Stomach (tissue), 9 donors: ENCODE measurements around the gene ZNF827. TPM values are rescaled to one million over a fixed set of nuclear protein-coding genes. Genes with fewer than 3 reads are reported as not detected.

Source experiments
- DNase-seq, 2 donors: peaks; one replicate each; pipeline versions ENCODE4 v3.0.0 to v3.0.0-alpha.2; 2013 to 2019
- H3K27ac ChIP-seq, 5 donors: fragments of 200-600 bp in 4 of 5; sonication (generic) in 4 of 5; one replicate each; pipeline ENCODE4 v1.5.1; 2013 to 2019; ENCODE audit warnings: mild to moderate bottlenecking in 1 of 5, moderate library complexity in 1 of 5
- H3K27me3 ChIP-seq, 3 donors: fragments of 200-600 bp; sonication (generic); one replicate each; pipeline ENCODE4 v1.5.1; 2017 to 2019; ENCODE audit warnings: mixed run types in 1 of 3
- H3K36me3 ChIP-seq, 4 donors: fragments of 200-600 bp; sonication (generic); 1 replicate in 3 of 4; 2 replicates in 1 of 4; pipeline ENCODE4 v1.5.1; 2016 to 2019
- H3K4me1 ChIP-seq, 4 donors: fragments of 200-600 bp; sonication (generic); one replicate each; pipeline ENCODE4 v1.5.1; 2016 to 2019
- H3K4me3 ChIP-seq, 4 donors: fragments of 200-600 bp; sonication (generic) in 3 of 4; one replicate each; pipeline ENCODE4 v1.5.1; 2016 to 2019; ENCODE audit warnings: mild to moderate bottlenecking in 1 of 4
- H3K9me3 ChIP-seq, 4 donors: fragments of 200-600 bp; sonication (generic); one replicate each; pipeline ENCODE4 v1.5.1; 2016 to 2019
- CTCF ChIP-seq, 7 experiments: fragments of 450-650 bp in 4 of 7; fragments of 200-600 bp in 3 of 7; sonication (generic) in 3 of 7; IDR thresholded peaks; one replicate each; pipeline ENCODE4 v1.5.1; 2016 to 2019; ENCODE audit warnings: antibody characterized with exemption in 7 of 7, control low read depth in 2 of 7, mild to moderate bottlenecking in 1 of 7
- EP300 ChIP-seq: sonication (generic); formaldehyde crosslinking; IDR thresholded peaks from one replicate; pipeline ENCODE4 v1.6.1; 2017; ENCODE audit warnings: antibody characterized with exemption
- POLR2A ChIP-seq, 4 donors: fragments of 450-650 bp; IDR thresholded peaks; one replicate each; pipeline ENCODE4 v1.6.1; 2016; ENCODE audit warnings: antibody characterized with exemption in 4 of 4, control low read depth in 2 of 4, mild to moderate bottlenecking in 1 of 4, moderate library complexity in 1 of 4
- POLR2AphosphoS5 ChIP-seq, 3 donors: sonication (generic); formaldehyde crosslinking; IDR thresholded peaks; one replicate each; pipeline ENCODE4 v1.6.1; 2016; ENCODE audit warnings: antibody characterized with exemption in 3 of 3
- WGBS, 5 donors: extraction: QIAGEN DNeasy Blood & Tissue Kit in 3 of 5; methylation state at CpG; one replicate each; pipeline versions ENCODE4 v1.1.5 to v1.1.7; 2013 to 2018; 5-methylcytosine and 5-hydroxymethylcytosine counted together
- intact Hi-C: fragments of 100-400 bp; cut with DNase I; formaldehyde crosslinking; loops from one replicate; pipeline ENCODE4 v1.15.1; 2023; ENCODE audit warnings: low total_unique reads
- polyA plus RNA-seq, 3 donors: library from polyadenylated mRNA; stranded (reverse); fragments of 200-250 nt; gene quantifications; one replicate each; pipeline ENCODE4 v1.2.3, GENCODE V29; 2013
- total RNA-seq, 5 donors: library from RNA; depleted of rRNA; stranded (reverse); fragments of >200 nt; gene quantifications; one replicate each; pipeline versions ENCODE4 v1.1.0 to v1.2.3, GENCODE V29; 2014 to 2016
- donor health status: healthy with polysubstance abuse.
- donor health status: Bipolar disorder and iron deficiency.
- donor health status: healthy.

ZNF827 gene
- total and polyA plus RNA-seq, 8 donors = 1.7 to 109 (median 13.5) TPM

DNA sequence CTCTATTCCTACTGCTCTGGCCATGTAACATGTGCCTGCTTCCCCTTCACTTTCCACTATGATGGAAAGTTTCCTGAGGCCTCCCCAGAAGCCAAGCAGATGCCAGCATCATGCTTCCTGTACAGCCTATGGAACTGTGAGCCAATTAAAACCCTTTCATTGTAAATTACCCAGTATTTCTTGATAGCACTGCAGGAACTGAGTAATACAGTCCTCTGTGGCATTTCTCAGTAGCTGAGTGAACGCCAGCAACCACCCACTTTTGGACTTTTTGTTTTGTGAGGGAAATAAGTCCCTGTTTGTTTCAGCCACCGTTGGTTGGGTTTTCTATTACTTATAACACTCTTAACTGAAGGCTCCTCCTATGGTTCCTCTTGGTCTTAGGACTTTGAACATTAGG is 154.6 kb downstream of the ZNF827 start:
- TF ChIP-seq EP300 (no peak), CTCF (IDR thresholded peaks at IDR 0.05) (no peak), POLR2A (IDR thresholded peaks at IDR 0.05) (no peak), POLR2AphosphoS5 (IDR thresholded peaks at IDR 0.05) (no peak)
- Histone ChIP-seq H3K4me3 (no peak overlapping the region), H3K4me1 (no peaks in the 10 kb centered on the region), H3K27me3 (no peaks in the 10 kb centered on the region), H3K9me3 (no peaks in the 10 kb centered on the region), H3K36me3 (peaks cover 0 to 6% (median 2%) of the 10 kb centered on the region in 4 donors), H3K27ac (no peak overlapping the region)
- 83 to 96% (median 91%) methylated on average over 2 of the region's 2 CpGs for WGBS, 5 donors
- DNase-seq = no peak
- intact Hi-C loops = no loop called here

DNA sequence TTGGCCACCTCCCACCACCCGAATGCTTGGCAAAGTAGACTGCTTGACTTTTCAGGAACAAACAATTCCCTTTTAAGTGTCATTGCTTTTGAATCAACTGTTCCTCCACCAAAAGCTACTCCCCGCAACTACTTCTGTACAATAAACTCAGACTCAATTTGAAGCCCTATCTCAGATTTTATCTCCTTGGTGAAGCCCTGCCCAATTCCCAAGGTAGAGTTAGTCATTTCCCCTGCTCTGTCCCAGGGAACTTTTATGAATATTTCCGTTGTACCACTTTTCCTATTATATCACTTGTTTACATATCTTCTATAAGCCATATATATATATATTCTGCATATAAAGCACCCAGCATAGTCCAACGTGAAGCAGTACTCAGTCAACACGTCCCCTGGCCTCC is 155.9 kb downstream of the ZNF827 start:
- no peak for DNase-seq
- no peaks in the 10 kb centered on the region for H3K9me3 ChIP-seq
- TF ChIP-seq EP300 (no peak), POLR2A (IDR thresholded peaks at IDR 0.05) (no peak), POLR2AphosphoS5 (IDR thresholded peaks at IDR 0.05) (no peak), CTCF (IDR thresholded peaks at IDR 0.05) (no peak)
- no peaks in the 10 kb centered on the region for H3K4me1 ChIP-seq
- H3K27ac ChIP-seq = no peak overlapping the region
- H3K4me3 ChIP-seq = no peak overlapping the region
- intact Hi-C loops = no loop called here
- no peaks in the 10 kb centered on the region for H3K27me3 ChIP-seq
- WGBS, 5 donors = 75 to 88% (median 80%) methylated on average over 5 of the region's 5 CpGs
- peaks cover 0 to 12% (median 5%) of the 10 kb centered on the region in 4 donors for H3K36me3 ChIP-seq

DNA sequence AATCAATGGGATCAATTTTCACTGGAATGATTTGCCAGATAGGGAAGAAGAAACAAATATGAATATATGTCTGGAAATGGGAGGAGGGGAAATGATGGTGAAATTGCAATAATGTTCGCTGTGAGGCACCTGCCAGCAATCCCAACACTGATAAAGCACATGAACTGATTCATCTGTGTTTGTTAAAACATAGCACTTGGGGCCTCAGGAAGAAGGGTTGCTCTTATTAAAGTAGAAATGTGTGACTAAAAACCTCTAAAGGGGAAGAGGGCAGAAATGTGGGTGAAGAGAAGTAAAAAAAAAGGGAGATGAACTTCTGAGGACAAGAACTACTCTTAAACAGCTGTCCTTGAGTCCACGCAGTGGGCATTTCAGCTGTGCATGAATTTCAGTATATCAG is 157.3 kb downstream of the ZNF827 start:
- Histone ChIP-seq H3K27ac (no peak overlapping the region), H3K27me3 (no peaks in the 10 kb centered on the region), H3K36me3 (peaks cover 0 to 24% (median 6%) of the 10 kb centered on the region in 4 donors), H3K4me1 (no peaks in the 10 kb centered on the region), H3K4me3 (no peak overlapping the region), H3K9me3 (no peaks in the 10 kb centered on the region)
- intact Hi-C loops = no loop called here
- no peak for DNase-seq
- TF ChIP-seq CTCF (IDR thresholded peaks at IDR 0.05) (no peak), EP300 (no peak), POLR2AphosphoS5 (IDR thresholded peaks at IDR 0.05) (no peak), POLR2A (IDR thresholded peaks at IDR 0.05) (no peak)
- WGBS, 5 donors = 76 to 88% (median 80%) methylated on average over 2 of the region's 2 CpGs

DNA sequence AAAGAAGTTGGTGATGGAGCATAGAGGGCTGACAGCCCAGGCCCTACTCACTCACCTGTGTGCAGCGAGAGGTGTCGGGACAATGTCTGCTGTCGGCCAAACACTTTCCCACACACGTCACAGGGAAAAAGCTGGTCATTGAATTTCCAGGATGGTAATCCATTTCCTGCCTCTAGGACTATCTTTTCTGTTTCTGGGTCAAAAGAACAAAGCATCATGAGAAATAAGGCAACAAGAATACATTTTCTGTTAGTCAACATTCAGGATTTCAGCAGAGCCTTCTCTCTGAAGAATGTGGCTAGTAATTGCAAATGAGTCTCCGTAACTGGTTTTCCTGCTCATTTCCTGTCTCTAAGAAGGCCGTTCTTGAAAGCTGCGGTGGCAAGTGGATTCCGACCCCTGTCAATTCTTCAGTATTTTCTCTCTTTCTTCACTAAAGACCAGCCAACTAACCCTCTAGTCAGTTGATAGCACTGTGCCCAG is 159.3 kb downstream of the ZNF827 start:
- Histone ChIP-seq H3K36me3 (peaks cover 0 to 44% (median 23%) of the 10 kb centered on the region in 4 donors), H3K27me3 (no peaks in the 10 kb centered on the region), H3K27ac (no peak overlapping the region), H3K4me1 (no peaks in the 10 kb centered on the region), H3K9me3 (no peaks in the 10 kb centered on the region), H3K4me3 (no peak overlapping the region)
- TF ChIP-seq EP300 (no peak), CTCF (IDR thresholded peaks at IDR 0.05) (no peak), POLR2AphosphoS5 (IDR thresholded peaks at IDR 0.05) (no peak), POLR2A (IDR thresholded peaks at IDR 0.05) (no peak)
- intact Hi-C loops = no loop called here
- 80 to 90% (median 83%) methylated on average over 8 of the region's 8 CpGs for WGBS, 5 donors
- no peak for DNase-seq
